Calu3 (cell line): Measurements from ENCODE around the gene GYPC. TPM values are rescaled to one million over a fixed set of nuclear protein-coding genes. Genes with fewer than 3 reads are reported as not detected.

ENCODE experiments used
- BruUV-seq: library from RNA; stranded (reverse); fragments of 400-500 nt; replicated peaks from 2 replicates; lab custom pipeline; 2021; lab: Mats Ljungman, UMichigan
- CTCF ChIA-PET: fragments of 300-600 bp; sonication (Branson Sonifier 250); formaldehyde crosslinking; loops from one replicate; lab custom pipeline; 2022; ENCODE audit warnings: antibody characterized with exemption; lab: Charles Lee
- DNase-seq: peaks from one replicate; pipeline ENCODE4 v3.0.0; 2022
- H3K27ac Mint-ChIP-seq: one replicate; pipeline ENCODE4 v1.8.0; 2022; ENCODE audit warnings: mixed read lengths; ENCODE audit not compliant: unreplicated experiment
- H3K27me3 Mint-ChIP-seq: one replicate; pipeline ENCODE4 v1.8.0; 2022; ENCODE audit warnings: mixed read lengths; ENCODE audit not compliant: unreplicated experiment
- H3K36me3 Mint-ChIP-seq: one replicate; pipeline ENCODE4 v1.8.0; 2022; ENCODE audit warnings: mild to moderate bottlenecking, moderate library complexity, mixed read lengths; ENCODE audit not compliant: insufficient read depth, unreplicated experiment
- H3K4me1 Mint-ChIP-seq: one replicate; pipeline ENCODE4 v1.8.0; 2022; ENCODE audit warnings: mild to moderate bottlenecking, low read depth, mixed read lengths; ENCODE audit not compliant: unreplicated experiment
- H3K4me3 Mint-ChIP-seq: one replicate; pipeline ENCODE4 v1.8.0; 2022; ENCODE audit warnings: mild to moderate bottlenecking, low read depth, moderate library complexity, mixed read lengths; ENCODE audit not compliant: unreplicated experiment
- H3K9me3 Mint-ChIP-seq: one replicate; pipeline ENCODE4 v1.8.0; 2022; ENCODE audit warnings: low read depth, mixed read lengths; ENCODE audit not compliant: unreplicated experiment
- intact Hi-C: fragments of 100-400 bp; cut with micrococcal nuclease; formaldehyde crosslinking; loops from one replicate; pipeline ENCODE4 v1.10.0; 2022; ENCODE audit not compliant: unreplicated experiment
- total RNA-seq: library from RNA; stranded (reverse); gene quantifications from 2 replicates; pipeline ENCODE4 v1.2.3, GENCODE V29; 2022
- TF ChIP-seq, protein P1 (sequence below): fragments of 200-600 bp; IDR thresholded peaks from one replicate; pipeline ENCODE4 v1.8.0; 2022; ENCODE audit warnings: antibody characterized with exemption; ENCODE audit not compliant: unreplicated experiment

Gene GYPC
- total RNA-seq, 1 experiment from 2014 or later: not detected

DNA sequence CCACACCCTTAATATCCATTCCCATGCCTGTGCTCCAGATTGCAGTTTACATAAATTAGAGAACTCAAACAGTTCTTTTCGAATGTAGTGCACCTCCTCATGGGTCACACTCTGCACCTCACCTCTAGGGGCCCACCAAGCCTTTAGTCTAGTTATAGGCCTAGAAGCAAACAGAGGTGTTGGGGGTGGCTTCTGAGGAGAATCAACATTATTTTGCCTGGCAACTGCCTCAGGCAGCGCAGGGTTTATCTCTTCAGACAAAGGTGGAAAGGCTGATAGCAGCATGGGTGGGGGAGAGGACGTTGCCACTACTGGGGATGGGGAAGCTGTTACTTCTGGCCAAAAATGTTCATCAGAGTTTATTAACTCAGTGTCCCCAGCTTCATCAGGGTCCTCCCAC lies 5.0 kb upstream of the GYPC start:
- no TSS peak for BruUV-seq
- intact Hi-C loops: no loop called here
- no peaks in the 10 kb centered on the region for H3K27me3 Mint-ChIP-seq

DNA sequence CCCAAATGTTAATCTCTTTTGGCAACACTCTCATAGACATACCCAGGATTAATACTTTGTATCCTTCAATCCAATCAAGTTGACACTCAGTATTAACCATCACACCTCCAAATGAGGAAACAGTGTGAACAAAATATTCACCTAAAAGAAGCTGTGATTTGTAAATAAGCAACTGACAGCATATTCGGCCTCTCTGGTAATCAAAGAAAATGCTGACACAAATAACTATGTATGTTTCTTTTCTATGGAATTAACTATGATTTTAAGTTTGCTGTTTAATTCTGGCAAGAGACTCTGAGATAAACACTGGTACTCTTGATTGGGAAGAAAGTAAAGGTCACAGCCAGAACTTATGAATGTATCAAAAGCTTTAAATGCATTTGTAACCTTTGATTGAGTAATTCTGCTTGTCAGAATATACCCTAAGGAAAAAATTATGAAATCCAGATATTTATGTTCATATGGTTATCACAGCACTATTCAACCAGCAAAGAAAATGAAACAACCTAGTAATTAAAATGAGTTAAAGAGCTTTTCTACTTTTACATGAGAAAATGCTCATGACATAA lies 3.6 kb upstream of the GYPC start:
- Mint-ChIP-seq H3K27me3 (no peaks in the 10 kb centered on the region), H3K27ac (no peak overlapping the region), H3K4me1 (no peaks in the 10 kb centered on the region), H3K36me3 (no peaks in the 10 kb centered on the region), H3K9me3 (peaks cover 10% of the 10 kb centered on the region), H3K4me3 (no peak overlapping the region)
- BruUV-seq: no TSS peak
- TF ChIP-seq, protein P1, sequence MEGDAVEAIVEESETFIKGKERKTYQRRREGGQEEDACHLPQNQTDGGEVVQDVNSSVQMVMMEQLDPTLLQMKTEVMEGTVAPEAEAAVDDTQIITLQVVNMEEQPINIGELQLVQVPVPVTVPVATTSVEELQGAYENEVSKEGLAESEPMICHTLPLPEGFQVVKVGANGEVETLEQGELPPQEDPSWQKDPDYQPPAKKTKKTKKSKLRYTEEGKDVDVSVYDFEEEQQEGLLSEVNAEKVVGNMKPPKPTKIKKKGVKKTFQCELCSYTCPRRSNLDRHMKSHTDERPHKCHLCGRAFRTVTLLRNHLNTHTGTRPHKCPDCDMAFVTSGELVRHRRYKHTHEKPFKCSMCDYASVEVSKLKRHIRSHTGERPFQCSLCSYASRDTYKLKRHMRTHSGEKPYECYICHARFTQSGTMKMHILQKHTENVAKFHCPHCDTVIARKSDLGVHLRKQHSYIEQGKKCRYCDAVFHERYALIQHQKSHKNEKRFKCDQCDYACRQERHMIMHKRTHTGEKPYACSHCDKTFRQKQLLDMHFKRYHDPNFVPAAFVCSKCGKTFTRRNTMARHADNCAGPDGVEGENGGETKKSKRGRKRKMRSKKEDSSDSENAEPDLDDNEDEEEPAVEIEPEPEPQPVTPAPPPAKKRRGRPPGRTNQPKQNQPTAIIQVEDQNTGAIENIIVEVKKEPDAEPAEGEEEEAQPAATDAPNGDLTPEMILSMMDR: no peak
- CTCF ChIA-PET: no interaction called here
- DNase-seq: no peak
- intact Hi-C loops: no loop called here

More for the DNA sequence above, 5.0 kb upstream of the GYPC start:
- Mint-ChIP-seq H3K27ac (no peak overlapping the region), H3K9me3 (peaks cover 6% of the 10 kb centered on the region), H3K4me3 (no peak overlapping the region), H3K4me1 (no peaks in the 10 kb centered on the region), H3K36me3 (no peaks in the 10 kb centered on the region)
- TF ChIP-seq, protein P1: no peak
- DNase-seq: no peak
- CTCF ChIA-PET: no interaction called here

DNA sequence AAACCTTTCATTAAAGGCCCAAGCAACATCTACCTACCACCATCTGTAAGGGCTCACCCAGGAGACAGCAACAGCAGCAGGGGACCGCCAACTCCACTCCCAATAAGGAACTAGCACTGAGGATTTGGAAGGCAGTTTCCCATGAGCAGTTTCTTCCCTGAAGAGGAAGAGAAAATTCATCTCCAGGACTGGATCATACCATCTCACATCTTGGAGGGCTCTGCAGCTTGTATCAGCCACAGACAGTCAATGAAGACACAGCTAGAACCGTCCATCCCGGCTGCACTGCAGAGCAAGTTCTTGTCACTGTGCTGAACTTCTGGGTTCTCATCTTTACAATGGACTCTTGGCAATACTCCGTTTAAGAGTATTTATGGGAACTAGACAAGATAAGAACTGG lies 2.8 kb upstream of the GYPC start:
- peaks cover 8% of the 10 kb centered on the region for H3K9me3 Mint-ChIP-seq
- H3K36me3 Mint-ChIP-seq: no peaks in the 10 kb centered on the region
- no peak overlapping the region for H3K4me3 Mint-ChIP-seq
- intact Hi-C loops: no loop called here
- H3K27ac Mint-ChIP-seq: no peak overlapping the region
- BruUV-seq: no TSS peak
- TF ChIP-seq, protein P1: no peak
- CTCF ChIA-PET: no interaction called here
- H3K27me3 Mint-ChIP-seq: no peaks in the 10 kb centered on the region
- no peaks in the 10 kb centered on the region for H3K4me1 Mint-ChIP-seq
- no peak for DNase-seq

DNA sequence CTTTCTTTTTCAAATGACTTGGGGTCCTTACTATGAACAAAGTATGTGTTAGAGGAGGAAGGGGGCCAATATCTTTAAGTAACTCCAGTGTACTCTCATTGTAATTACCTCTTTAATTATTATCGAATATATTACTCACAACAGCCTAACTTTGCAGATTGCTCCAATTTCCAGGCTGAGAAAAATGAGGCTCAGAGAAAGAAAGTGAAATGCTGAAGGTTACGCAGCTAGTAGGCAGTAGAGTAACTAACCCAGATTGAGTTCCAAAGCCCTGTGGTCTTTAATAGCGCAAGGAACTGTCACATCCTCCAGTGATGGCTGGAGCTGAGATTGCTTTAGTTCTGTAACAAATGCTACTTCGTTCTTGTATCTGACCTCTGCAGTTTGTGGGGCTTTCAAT lies 2.2 kb upstream of the GYPC start:
- H3K36me3 Mint-ChIP-seq: no peaks in the 10 kb centered on the region
- H3K27me3 Mint-ChIP-seq: no peaks in the 10 kb centered on the region
- no peak for DNase-seq
- no TSS peak for BruUV-seq
- H3K4me1 Mint-ChIP-seq: no peaks in the 10 kb centered on the region
- intact Hi-C loops: no loop called here
- H3K9me3 Mint-ChIP-seq: peaks cover 7% of the 10 kb centered on the region
- TF ChIP-seq, protein P1: no peak
- CTCF ChIA-PET: no interaction called here
- no peak overlapping the region for H3K4me3 Mint-ChIP-seq
- no peak overlapping the region for H3K27ac Mint-ChIP-seq
